Right kidney (tissue), 9 donors: ENCODE measurements around the gene ABCE1.

Experiments
- DNase-seq: peaks from one replicate; pipeline ENCODE4 v3.0.0-alpha.2; 2016
- long read RNA-seq, 8 donors: transcript quantifications; one replicate each; lab custom pipeline, GENCODE V29; 2026

ABCE1 gene
- long read RNA-seq, donor 1, transcript ABCE1-201 (18 exons, 3,921 nt): major isoform, 10 of 17 reads
- long read RNA-seq, donor 1, partial matches to known transcripts: 7 of 17 reads
- long read RNA-seq, donor 1, other reads (novel, unspliced or antisense): 0 of 17 reads
- long read RNA-seq, donor 2, transcript ABCE1-201 (18 exons, 3,921 nt): major isoform, 9 of 9 reads
- long read RNA-seq, donor 2, partial matches to known transcripts: 0 of 9 reads
- long read RNA-seq, donor 2, other reads (novel, unspliced or antisense): 0 of 9 reads
- long read RNA-seq, donor 3, partial matches to known transcripts: 0 of 3 reads
- long read RNA-seq, donor 3, other reads (novel, unspliced or antisense): 0 of 3 reads
- long read RNA-seq, donor 4, transcript ABCE1-201 (18 exons, 3,921 nt): major isoform, 9 of 11 reads
- long read RNA-seq, donor 4, partial matches to known transcripts: 0 of 11 reads
- long read RNA-seq, donor 4, other reads (novel, unspliced or antisense): 0 of 11 reads
- long read RNA-seq, donor 5, transcript ABCE1-201 (18 exons, 3,921 nt): major isoform, 10 of 19 reads
- long read RNA-seq, donor 5, partial matches to known transcripts: 7 of 19 reads
- long read RNA-seq, donor 5, other reads (novel, unspliced or antisense): 0 of 19 reads
- long read RNA-seq, donor 6, transcript ABCE1-201 (18 exons, 3,921 nt): major isoform, 11 of 16 reads
- long read RNA-seq, donor 6, partial matches to known transcripts: 5 of 16 reads
- long read RNA-seq, donor 6, other reads (novel, unspliced or antisense): 0 of 16 reads
- long read RNA-seq, donor 7, transcript ABCE1-201 (18 exons, 3,921 nt): major isoform, 14 of 27 reads
- long read RNA-seq, donor 7, partial matches to known transcripts: 13 of 27 reads
- long read RNA-seq, donor 7, other reads (novel, unspliced or antisense): 0 of 27 reads
- long read RNA-seq, donor 8, transcript ABCE1-201 (18 exons, 3,921 nt): major isoform, 14 of 14 reads
- long read RNA-seq, donor 8, partial matches to known transcripts: 0 of 14 reads
- long read RNA-seq, donor 8, other reads (novel, unspliced or antisense): 0 of 14 reads

DNA sequence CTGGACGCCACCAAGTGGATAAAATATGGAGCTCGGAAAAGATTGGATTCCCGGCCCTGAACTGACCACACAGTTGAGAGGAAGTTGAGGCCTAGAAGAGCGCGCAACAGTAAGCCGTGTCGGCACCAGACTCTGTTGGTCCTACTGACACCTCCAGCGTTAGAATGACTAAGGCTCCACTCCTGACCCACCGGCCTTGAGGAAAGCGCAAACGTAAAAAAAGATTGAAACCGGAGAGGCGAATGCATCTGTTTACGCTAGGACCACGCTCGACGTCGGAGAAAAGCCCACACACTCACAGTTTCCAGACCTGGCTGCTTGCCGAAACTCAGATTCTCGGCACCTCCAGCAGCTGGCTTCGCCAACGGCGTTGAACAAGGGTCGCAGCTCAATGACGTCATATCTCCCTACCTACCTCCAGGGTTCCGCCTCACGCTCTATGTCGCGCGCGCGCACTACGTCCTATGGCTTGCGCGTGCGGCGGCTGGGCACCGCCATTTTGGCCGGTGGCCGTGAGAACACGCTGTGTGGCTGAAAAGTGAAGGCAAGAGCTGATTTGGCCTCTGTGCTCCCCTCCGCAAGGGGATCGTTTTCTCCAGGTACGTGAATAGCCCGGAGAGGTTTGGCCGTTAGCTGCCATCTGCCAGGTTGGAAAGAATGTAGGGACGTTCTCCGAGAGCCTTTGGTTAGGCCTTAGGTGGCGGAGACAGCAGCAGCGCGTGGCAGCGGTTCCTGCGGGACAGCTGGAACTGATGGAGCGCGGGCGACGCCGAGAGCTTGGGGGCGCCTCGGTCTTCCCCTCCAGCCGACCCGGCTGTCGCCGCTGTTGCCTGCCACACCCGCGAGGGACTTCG, at the start of gene ABCE1, which contains the start of gene ANAPC10:
Gene ABCE1 (plus strand): TSS at position 491 of the 854 bp plus-strand sequence. CDS start 6,102 bp downstream, outside the sequence.
Gene ANAPC10 (minus strand): TSS at position 376 of the 854 bp plus-strand sequence. CDS start 2,097 bp downstream, outside the sequence.
- peak; percentile 93 for DNase-seq

DNA sequence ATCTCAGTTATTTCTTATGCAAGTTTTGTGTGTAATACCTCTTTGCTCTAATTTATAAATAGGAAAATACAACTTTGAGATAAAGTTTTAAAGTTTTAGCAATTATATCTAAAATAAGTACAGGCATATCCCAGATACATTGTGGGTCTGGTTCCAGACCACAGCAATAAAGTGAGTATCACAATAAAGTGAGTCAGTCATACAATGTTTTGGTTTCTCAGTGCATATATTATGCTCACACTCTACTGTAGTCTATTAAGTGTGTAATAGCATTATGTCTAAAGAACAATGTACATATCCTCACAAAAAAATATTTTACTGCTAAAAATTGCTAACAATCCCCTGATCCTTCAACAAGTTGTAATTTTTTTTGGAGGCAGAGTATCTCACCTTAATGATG, 49.3 kb upstream of the ABCE1 start:
- no peak for DNase-seq

DNA sequence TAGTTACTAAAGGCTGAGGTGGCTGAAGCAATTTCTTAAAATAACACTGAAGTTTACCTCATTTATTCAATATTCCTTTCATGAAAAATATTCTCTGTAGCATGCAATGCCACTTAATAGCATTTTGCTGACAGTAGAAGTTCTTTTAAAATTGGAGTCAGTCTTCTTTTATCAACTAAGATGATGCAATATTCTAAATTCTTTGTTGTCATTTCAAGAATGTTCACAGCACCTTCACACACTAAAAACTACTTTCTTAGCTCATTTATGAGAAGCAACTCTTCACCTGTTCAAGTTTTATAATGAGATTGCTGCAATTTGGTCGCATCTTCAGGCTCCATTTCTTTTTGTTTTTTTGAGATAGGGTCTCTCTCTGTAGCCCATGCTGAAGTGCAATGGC, 48.9 kb upstream of the ABCE1 start:
- no peak for DNase-seq

DNA sequence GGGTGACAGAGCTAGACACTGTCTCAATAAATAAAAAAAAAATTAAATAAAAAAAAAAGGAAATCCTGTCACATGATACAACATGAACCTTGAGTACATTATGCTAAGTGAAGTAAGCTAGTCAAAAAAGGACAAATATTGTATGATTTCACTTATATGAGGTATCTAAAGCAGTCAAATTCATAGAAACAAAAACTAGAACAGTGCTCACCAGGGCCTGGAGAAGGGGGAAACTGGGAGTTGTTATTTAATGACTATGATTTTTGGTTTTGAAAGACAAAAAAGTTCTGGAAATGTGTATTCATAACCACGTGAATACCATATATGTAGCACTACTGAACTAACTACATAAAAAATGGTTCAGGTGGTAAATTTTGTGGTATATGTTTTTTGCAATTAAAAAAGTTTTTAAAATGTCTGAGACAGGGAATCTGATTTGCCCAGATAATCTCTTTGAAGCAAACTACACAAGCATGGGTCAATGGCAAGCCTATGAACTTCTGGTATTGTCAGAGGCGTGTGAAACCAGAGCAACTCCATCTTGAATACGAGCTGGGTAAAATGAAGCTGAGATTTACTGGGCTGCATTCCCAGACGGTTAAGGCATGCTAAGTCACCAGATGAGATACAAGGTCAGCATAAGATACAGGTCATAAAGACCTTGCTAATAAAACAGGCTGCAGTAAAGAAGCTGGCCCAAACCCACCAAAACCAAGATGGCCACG, 42.4 kb upstream of the ABCE1 start:
- DNase-seq: no peak

DNA sequence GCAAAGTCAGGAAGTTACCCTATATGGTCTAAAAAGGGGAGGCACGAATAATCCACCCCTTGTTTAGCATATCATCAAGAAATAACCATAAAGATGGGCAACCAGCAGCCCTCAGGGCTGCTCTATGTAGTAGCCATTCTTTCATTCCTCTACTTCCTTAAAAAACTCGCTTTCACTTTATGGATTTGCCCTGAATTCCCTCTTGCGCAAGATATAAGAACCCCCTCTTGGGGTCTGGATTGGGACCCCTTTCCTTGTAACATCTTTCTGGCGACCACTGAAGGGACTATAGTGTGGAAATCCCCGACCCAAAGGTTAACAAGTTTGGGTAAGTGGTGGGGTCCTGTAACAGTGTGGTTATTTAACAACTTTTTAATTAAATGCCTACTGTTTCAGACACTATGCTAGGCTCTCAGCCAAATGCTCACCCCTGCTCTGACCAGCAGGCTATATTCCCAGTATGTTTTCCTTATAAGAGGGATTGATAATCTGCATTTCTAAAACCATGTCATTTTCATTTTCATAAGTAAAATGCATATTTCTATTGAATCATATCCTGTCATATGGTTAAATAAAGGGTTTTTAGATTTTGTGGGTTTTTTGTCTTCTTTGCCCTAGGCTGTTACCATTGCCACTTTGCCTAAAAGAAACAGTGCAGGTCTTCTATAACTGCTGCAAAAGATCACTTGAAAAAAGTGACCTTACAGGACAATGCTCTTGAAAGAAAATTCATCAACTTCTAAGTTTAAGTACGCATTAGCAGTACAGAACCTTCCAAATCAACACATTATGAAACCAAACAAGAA, 41.6 kb upstream of the ABCE1 start:
- no peak for DNase-seq

DNA sequence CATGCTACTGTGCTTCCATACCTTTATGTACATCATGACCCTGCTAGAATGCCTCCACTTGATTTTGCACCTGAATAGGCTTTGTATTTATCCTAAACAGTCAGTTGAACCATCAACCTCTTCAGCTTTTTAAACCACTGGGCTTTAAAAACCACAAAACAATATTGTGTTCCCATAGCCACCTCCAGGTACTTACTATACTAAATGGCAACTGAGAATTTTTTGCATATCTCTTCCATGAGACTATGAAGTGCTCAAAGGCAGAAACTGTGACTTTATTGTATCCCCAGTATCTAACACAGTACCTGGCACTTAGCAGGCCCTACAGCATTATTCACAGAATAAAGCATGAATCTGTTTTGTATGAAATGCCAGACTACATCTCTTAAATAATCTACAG, 39.9 kb upstream of the ABCE1 start:
- no peak for DNase-seq

DNA sequence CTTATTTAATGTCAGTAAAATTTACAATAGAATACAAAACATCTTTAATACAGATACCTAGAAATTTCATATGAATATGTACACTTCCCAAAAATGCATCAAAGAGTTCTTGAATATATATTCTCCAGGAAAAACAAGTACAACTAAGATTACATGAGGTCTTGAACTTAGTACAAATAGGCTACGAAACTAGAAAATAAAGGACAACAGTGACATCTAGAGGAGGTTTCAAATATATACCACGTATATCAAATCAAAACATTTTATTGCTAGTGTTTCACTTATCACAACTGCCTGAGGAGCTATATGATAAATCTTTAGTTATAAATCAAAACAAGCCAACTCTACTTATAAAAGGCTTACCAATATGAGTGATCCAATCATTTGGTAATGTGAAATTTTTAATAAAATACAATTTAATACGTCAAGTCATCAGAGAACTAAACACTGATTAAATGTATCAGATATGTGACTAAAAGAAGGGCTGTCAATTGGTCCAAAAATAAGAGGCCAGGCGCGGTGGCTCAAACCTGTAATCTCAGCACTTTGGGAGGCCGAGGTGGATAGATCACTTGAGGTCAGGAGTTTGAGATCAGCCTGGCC, 36.7 kb upstream of the ABCE1 start:
- no peak for DNase-seq

DNA sequence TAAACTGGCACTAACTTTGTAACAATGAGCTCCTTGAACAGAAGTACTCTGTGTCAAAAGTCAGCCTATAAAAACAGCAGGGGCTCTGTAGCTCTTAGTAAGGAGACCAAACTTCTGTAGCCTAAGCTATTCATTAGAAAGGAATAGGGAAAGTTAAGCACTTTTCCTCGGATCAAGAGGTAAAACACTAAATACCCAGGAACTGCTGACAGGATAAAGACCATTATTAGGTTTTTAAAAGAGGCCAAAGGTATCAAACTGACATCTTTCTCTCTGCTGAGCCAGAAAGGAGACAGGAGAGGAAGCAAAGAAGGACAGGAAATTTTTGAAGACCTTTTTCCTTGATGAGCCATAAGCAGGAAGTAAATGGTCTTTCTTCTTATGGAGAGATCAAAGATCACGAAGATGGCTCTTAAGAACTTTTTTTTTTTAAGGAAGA, 32.0 kb upstream of the ABCE1 start:
- no peak for DNase-seq

DNA sequence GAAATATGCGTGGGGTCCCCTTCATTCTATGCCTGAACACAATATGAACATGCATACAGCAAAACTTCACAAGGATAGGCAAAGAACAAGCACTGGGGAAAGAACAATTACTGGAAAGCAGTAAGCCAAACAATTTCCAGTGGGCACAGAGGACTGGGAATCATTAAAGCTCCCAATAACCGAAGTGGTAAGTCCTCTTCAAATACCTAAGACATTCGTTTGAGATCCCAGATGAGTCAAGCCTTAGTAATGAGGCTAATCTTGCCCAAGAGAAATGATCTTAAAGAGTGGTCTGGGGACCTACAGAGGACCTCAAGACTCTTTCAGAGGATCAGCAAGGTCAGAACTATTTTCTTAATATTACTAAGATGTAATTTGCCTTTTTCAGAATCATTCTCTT, 28.8 kb upstream of the ABCE1 start:
- DNase-seq: no peak

DNA sequence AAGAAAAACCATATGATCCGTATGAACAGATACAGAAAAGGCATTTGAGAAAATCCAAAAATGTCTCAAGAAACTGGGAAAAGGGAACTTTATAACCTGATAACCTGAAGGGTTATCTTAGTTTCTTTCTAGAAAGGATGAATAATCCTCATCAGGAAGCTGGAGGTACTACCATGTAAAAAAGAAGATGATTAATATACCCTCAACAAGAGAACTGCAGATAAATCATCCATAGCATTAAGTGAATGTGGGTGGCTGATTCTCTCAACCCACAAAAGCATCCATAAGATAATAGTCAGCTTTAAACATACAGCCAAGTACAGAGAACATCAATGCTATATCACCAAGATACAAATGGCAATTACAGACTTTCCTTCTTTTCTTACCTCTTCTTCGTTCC, 26.6 kb upstream of the ABCE1 start:
- DNase-seq: no peak

DNA sequence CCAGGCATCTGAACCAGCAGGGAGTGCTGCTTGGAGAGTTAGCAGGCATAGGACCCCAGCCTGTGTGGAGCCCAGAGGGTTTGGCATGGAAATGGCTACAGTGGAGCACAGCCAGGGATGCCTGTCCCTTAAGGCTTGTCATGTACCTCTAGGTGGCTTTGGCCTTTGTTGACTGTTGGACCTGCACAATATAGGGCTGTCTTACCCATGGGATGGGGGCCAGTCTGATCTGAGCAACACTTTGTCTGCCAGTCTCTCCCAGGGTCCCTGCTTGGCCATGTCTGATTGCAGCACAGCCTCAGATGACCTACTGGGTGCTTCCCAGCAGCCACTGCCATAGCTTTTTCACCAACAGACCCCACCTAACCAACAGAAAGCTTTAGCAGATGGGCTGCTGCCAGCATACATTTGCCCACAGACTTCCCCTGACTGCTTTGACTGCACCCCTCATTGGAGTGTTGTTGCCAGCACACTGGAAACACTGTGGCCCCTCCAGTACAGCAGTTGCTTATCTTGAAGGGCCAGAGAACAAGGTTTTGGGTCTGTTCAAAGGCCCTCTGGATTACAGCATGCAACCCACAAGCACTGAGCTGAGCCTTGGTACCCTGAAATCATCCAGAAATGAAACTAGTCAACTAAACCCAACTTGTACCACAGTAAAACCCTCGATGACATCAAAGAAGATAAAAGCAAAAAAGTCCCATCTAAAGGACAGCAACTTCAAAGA, 22.2 kb upstream of the ABCE1 start:
- DNase-seq: no peak

DNA sequence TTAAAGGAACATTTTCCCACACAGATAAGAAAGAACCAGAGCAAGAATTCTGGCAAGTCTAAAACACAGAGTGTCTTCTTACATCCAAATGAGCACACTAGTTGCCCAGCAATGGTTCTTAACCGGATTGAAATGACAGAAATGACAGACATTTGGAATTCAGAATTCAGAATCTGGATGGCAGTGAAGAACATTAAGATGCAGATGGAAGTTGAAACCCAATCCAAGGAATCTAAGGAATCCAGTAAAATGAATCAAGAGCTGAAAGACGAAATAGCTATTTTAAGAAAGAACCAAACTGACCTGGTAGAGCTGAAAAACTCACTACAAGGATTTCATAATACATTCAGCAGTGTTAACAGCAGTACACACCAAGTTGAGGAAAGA, 21.6 kb upstream of the ABCE1 start:
- DNase-seq: no peak

DNA sequence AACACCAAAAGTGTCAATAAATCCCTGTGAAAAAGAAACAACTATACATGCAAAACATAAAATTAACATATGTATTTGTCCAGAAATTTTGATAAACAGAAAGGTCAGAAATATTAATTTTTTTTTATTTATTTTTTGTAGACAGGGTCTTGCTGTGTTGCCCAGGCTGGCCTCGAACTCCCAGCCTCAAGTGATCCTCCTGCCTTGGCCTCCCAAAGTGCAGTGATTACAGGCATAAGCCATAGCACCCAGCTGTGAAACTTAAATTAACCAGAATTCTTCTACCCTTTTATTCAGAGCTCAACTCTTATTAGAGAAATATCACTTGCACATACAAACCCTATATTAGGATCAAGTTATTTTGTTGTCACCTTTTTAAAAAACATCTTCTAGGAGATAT, 16.4 kb upstream of the ABCE1 start:
- no peak for DNase-seq

DNA sequence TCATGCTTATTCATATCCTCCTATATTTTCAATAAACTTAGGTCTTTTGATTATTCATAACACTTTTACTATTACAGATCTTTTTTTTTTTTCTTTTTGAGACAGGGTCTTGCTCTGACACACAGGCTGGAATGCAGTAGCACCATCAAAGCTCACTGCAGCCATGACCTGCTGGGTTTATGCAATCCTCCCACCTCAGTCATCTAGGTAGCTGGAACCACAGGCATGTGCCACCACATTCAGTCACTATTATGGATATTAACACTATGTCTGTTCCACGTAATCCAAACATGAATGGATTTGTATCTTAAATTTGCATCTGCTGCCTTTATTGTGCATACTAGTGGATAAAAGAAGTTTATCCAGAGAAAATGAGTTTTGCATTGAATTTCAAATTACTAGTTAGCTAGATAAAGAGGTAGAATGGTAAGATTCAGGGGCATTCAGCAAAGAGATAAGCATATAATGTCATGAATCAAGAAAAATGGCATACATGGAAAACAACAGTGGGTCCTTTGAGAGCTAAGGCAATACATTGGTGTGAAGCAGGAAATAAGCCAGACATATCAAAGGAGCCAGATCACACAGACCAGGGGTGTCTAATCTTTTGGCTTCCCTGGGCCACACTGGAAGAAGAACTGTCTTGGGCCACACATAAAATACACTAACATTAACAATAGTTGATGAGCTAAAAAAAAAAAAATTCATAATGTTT, 14.1 kb upstream of the ABCE1 start:
- DNase-seq: no peak

DNA sequence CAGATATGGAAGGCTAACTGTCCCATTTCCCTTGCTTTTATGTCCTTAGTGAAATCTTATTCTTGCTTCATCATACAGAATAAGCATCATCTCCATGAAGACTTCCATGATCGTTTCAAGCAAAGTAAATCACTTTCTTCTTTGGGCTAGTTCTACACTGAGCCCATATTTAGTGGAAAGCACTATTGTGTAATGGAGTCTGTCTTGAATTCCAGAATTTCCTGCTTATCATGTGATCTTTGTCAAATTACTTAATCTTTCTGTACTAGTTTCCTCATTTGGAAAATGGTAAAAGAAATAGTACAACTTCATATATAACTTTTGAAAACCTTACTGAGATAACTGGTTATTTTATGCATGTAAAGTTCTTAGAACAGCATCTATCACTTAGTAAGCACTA, 7.7 kb upstream of the ABCE1 start:
- no peak for DNase-seq

DNA sequence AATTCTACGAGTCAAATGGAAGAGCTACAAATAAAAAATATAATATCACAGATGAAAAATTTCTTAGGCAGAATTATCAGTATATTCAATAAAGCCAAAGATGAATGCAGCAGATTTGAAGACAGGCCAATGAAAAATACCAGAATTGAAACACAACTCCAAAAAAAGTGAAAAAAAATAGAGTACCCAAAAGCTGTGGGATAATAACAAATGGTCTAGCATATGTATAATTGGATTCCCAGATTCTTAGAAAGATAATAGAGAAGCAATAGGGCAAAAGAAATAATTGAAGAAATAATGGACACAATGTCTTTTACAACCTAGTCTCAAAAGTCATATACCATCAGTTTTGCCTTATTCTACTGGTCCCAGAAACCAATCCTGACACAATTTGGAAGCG, 4.5 kb upstream of the ABCE1 start:
- no peak for DNase-seq

DNA sequence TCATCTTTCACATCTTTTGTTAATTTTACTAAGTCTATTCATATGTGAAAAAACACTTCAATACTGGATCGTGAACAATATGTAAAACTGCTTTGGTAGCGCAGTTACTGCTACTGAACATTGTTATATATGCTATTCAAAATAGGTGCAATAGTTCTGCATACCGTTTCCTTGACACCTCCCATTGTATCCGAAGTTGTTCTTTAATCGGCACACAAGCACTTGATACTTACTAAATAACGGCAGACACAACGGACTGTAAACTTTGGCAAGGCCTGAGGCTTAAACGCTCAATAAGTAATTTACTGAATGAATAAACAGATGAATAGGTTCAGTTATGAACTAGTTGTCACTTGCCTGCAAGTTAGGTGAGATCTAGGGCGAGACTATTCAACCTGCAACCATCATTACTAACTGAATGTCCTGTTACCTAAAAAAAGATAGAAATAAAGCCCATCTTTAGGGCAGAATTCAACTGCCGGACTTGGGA, 735 bp upstream of the ABCE1 start:
- no peak for DNase-seq

DNA sequence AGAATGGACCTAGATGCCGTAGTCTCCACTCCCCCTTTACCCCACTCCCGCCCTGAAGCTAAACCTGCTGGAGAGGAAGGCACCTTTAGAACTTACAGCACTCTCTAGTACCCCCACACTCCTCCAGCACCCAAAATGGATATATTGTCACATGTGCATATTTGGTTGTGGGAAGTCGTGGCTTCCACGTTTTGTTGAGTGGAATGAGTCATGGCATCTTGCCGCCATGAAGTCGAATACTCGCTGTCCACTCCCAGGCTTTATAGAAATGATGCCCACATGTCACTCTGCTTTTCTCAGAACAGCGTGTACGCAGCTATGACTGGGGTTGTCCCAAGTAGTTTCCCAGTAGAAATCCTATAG, 545 bp downstream of the ABCE1 start:
- no peak for DNase-seq
